Measurements from ENCODE around the gene UBE2D3. TPM values are rescaled to one million over a fixed set of nuclear protein-coding genes. Genes with fewer than 3 reads are reported as not detected.
A peak's percentile ranks its signal among the peaks of the same experiment; 100 is the strongest.
"Not testable (repeated sequence)": the region's sequence is repeated elsewhere in the genome, so short reads cannot be mapped to it uniquely, and the experiment has no call there.

Gene UBE2D3
- total RNA-seq, 1 experiment from 2014 or later = 325 TPM

DNA sequence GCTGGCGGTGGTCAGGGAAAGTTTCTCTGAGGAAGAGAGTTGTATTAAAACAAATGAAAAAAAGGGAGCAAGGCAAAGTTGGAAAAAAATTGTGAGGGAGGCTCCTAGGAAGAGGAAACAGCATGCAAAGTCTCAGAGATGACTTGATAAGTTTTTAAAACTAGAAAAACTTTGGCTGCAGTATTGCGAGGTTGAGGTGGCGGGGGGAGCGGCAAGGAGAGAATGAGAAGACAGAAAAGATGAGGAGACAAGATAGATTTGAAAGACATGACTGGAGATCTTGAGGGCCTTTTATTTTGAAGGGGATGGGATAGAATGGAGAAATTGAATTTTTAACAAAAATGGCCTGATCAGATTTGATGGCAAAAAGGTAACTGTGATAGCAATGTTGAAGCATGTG lies 4.8 kb upstream of the UBE2D3 start:
- no peak for DNase-seq (ENCODE audit: low read depth)

DNA sequence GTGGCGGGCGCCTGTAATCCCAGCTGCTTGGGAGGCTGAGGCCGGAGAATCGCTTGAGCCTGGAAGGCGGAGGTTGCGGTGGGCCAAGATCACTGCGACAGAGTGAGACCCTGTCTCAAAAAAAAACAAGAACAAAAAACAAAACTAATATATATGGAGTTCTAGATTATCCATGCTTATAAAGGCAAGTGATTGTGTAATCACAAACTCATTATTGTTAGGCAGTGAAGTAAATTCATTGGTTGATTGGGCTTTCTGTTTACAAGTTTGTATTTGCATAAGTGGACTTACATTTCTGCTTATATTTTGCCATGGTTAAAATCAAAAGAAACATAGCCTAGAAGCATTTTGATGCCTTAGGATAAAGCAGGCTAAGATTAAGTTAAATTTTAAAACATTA lies 2.5 kb upstream of the UBE2D3 start:
- no peak for DNase-seq (ENCODE audit: low read depth)

DNA sequence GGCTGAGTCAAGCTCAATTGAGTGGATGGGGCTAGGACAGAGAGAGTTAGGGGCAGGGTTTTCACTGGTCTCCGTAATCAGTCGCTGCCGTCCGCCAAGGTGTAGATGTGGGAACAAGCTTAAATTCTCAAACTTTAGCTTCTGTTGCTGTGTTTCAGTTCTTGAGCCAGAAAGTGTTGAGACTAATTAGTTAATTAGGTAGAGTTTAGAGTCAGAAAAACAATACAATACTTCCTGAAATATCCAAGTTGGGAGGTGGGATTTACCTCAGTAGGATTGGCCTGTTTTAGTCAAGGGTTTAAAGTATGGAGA lies 1.1 kb upstream of the UBE2D3 start:
- no peak for DNase-seq (ENCODE audit: low read depth)

DNA sequence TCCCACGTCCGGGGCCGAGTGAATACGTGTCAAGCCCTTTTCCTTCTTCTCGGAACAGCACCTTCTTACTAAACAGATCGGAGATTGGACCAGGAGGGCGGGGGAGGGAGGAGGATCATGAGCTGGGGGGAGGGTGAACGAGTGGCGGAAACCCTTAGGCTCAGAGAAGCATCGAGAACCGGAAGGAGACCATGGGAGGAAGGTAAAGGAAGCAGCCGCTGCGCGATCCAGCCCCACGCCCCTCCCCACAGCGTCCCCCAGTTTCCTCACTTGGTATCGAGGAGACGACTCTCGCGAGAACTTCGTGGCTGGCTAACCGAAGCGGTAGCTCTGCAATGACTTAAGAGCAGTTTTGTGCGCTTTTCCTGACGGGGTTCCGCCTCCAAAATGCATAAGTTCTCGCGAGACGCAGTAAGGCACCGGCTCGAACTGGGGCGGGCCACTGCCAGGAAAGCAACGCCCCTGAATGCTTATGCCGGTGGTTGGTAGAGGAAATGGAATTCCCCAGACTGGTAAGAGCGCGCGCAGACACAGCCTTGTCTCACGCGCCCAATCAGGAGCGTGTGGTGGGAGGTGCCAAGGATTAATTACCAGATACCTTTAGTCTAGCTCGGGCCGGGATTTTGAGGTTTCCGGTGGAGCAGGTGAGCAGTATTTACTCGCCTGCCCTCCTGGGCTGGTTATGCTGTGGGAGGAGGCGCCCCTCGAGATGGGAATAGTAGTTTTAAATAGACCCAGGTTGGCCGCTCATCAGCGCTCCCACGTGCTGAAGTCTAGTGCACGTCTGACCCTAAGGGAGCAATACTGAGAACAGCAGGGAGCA lies 534 bp upstream of the UBE2D3 start:
- DNase-seq (ENCODE audit: low read depth) = peak; percentile 99

DNA sequence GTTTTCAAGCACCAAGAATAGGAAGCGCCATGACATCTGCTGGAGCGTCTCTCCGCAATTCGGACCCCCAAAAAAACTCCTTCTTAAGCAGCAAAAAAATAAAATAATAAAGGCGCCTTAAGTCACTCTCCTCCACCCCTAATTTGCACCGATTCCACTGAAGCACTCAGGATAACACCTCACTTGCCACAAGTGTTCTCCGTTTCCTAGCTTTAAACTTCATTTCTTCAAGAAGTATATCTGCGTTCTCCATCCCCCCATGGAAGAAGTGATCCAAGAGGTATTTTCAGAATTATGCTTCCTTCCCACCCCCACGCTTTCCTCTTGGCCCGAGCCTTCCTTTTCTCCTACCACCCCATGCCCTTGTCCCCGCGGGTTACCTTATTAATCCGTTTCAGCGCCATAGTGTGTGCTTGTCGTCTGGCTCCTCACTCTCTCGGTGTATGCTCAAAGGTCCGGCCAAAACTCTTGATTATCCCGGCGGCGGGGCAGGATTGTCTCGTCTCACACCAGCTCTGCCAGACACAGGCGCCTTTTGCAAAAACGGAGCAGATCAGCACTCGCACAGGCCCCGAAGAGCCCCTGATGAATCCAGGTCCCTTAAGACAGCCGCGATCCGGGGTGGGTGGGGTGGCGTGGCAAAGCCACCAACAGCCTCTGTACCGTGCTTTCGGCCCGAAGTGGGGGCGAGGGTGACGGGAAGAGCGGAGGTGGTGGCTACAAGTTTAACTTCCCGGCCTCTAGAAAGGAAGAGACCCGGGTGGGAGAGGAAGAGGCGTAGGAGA lies 1.1 kb downstream of the UBE2D3 start:
- DNase-seq (ENCODE audit: low read depth) = no peak

DNA sequence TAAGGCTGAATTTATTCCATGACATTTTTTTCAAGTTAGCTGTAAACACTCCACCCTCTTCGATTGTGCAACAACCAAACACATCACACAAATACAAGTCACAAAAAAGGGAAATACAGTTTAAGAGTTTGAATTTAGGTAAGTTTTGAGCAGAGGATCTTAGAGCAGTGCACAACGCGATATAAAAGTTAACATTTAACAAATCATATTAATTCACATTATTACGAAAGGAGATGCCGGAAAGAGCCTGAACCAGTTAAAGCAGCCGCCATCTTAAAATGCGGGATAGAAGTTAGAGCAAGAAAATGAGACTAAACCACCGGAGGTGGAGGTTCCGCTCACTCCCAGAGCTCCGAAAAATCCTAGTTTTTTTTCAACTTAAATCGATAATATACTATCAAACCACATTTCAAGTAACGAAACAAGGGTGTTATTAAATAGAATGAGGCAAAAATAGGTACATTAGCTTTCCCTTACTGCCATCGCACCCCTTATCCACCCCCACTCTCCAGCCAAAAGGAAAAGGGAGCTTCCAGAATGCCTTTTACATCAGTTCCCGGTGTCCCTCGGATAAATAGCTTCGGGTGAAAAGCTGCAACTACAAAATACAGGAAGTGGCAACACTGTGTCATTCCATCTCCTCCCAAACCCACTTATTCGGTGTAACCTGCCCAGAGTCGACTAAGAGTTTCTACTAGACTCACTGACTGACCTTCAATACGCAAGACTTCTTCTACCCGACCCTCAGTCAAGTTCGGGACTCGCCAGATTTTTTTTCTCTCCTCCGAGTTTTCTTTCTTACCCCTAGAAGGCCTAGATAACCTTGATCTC lies 1.9 kb downstream of the UBE2D3 start:
- DNase-seq (ENCODE audit: low read depth) = peak; percentile 86

DNA sequence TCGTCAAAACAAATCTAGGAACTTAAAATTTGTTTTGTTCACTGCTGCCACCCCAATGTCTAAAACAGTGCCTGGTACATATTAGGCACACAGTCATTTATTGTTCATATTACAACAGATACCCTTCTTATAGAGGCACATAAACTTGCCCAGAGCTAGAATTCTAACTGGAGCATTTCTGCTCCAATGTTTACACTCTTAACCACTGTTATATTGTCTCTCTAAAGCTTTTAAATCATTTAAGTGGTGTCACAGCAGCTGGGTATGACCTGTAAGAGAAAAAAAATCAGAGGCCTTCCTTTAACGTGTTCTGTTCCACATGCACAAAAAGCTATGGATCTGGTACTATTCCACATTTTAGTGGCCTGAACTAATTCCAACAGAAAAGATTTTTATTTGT lies 3.0 kb downstream of the UBE2D3 start:
- DNase-seq (ENCODE audit: low read depth) = no peak

DNA sequence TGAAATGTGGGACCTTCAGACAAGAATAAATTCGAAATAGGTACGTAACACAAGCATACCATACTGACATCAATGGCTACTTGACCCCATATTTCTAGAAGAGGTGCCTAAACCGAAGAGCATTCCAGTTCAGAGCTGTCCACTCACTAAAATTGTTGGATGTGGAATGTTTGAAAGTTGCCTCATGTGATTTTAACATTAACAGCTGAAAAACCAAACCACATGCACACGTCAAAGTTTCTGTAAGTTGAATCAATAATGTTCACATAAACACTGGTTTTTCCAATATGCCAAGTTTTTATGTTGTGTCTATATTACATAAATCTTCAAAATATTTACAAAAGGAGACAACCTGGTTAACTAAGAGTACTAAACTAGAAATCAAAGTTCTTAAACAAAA lies 3.5 kb downstream of the UBE2D3 start:
- no peak for DNase-seq (ENCODE audit: low read depth)

DNA sequence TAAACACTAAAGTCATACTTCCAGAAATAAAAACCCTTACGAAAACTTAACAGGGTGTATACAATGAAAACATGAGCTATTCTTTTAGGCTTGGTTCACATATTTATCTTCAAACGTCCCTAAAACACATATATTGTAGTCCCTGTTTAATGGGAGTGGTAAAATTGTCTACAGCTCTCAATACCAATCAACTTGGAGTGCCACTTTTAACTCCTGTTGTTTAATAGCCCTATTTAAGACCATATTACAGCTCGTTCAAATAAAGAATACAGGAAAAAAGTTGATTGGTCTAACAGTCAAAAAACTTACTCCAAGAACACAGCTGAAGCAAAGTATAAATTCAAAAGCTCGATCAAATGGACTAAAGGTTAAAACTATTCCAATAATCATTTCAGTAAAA lies 3.9 kb downstream of the UBE2D3 start:
- no peak for DNase-seq (ENCODE audit: low read depth)

DNA sequence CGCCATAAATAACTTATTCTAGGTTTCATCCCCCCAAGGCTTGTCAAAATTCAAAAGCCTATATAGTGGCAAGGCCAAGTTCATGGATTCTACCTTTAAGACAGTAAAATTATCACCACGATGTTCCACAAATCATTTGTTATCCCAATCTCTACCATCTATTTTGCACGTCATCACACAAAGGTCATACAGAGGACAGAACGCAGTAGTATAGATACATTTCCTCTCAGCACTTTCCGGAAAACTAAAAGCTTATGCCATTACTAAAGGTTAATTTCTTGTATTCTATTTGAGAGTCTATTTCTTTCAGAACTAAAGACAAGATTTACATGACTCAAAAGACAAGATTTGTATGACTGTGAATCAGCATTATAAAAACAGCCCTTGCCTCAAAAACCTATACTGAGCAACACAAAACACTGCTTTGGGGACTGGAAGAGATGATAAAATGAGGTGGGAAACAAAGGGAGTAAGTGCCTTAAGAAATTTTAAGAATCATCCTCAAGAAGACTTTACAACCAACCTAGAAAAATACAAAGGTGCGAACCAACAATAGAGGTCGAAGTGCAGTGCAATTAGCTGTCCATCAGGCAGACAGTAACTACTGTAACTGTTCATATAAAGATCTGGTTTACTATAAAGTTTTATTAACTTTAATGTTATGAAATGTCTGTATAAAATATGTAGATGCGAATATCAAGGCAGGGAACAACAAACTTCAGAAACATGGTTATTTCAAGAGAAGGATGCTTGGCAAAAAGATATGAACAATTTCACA lies 7.6 kb downstream of the UBE2D3 start:
- no peak for DNase-seq (ENCODE audit: low read depth)

DNA sequence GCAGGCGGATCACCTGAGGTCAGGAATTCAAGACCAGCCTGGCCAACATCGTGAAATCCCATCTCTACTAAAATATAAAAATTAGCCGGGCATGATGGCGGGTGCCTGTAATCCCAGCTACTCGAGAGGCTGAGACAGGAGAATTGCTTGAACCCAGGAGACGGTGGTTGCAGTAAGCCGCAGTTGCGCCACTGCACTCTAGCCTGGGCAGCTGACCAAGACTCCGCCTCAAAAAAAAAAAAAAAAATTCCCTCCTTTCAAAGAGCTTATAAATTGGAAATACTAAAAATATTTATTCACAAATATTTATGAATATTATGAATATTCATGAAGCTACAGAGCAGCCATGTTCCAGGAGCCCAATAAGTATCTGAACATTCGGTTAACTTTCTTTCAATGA lies 8.3 kb downstream of the UBE2D3 start:
- not testable (repeated sequence) for DNase-seq (ENCODE audit: low read depth)

DNA sequence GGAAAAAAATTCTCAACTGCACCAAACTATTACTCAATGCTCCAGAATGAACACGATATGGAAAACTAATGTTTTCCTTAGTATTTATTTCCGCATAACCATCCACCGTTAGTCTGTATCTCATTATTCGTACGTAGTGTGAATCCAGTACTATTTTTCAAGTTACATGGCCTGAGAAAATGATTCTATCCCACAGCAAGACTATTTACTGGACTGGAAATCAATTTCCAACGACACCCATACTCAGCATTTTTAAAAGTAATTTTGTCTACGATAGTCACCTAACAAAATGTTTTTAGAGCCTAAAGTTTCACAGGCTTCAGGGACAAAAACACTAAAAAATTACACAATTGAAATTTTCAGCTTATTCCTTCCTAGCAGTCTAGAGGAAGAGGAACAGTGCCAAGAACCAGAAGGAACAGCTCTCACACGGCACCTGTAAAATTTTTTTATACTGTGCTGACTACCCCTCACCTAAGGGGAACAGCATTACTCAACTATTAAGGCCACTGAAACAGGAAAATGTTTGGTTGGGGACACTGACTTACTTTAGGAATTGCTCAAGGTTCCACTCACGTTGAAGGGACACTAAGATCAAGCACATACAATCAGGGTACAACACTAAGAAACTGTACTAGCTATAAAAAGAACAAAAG lies 9.6 kb downstream of the UBE2D3 start:
- DNase-seq (ENCODE audit: low read depth) = no peak

DNA sequence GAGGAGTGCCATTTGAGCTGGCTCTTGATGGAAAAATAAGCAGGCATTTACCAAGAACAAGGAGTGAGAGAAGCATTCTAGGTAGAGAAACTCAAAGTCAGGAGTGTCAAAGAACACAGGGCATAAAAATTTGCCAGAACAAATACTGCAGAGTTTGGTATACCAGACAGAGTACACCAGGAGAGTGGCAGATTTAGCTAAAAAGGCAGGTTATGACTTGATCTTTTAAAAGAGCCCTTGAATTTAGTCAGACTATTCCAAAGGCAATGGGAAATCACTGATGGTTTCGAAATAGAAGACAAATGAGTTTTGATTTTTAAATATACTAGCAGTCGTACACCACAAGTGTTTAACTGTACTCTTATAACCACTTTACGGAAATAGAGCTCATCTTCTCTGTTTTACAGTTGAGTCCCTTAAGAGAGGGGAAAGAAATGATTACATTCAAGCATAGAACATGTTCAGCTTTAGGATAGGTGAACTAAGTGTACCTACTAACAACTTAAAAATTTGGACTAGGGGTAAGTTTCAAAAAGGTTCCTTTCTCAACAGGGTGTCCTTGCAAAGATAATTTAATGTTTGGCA lies 10.2 kb downstream of the UBE2D3 start:
- DNase-seq (ENCODE audit: low read depth) = no peak

DNA sequence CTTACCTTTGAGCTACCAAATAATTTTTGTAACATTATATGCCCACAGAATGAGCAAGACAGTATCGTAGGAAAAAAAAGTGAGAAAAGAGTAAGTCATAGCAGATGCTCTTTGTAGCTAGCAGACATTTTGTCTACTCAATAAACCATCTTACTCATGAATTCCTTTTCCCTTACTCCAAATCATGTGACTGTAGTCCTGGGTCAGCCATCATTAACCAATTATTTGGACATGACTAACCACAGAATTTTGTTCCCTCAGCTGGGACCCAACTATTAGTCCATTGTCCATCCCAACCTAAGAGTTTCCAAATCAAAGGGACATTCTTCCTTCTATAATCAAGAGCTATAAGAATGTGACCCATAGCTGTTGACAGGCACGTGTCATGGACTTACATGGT lies 11.4 kb downstream of the UBE2D3 start:
- peak; percentile 89 for DNase-seq (ENCODE audit: low read depth)

DNA sequence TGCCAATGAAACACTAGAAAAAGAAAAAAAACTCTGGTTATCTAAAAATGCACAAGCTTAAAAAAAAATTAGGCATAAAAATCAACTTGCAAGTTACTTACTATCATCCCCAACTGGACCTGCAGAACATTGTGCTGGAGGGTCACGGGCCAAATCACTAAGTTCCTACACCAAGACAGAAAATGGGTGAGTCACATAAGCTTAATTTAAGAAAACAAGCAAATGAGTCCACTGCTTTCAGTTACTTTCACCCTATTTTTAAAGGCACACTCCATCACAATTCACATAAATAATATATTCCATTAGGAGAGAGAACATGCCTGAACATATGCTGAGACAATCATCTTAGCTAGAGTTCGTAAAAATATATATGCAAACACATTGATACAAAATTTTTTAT lies 17.7 kb downstream of the UBE2D3 start:
- DNase-seq (ENCODE audit: low read depth) = no peak

DNA sequence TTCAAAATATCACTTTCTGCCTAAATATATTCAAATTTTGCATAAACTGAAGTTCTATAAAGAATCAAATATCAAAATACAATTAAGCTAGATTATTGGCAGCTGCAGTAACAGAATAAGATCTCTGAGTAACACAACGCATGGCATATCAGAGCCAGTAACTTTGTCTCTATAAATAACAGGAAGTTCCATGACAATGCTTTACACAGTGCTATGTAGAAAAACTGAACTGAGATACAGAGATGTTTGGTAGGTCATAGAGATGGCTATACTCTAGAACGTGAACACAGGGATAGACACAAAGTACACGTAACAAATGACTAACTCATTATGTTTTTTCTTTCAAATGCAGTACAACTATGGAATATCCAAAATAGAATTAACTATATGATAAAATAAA lies 18.2 kb downstream of the UBE2D3 start:
- no peak for DNase-seq (ENCODE audit: low read depth)

DNA sequence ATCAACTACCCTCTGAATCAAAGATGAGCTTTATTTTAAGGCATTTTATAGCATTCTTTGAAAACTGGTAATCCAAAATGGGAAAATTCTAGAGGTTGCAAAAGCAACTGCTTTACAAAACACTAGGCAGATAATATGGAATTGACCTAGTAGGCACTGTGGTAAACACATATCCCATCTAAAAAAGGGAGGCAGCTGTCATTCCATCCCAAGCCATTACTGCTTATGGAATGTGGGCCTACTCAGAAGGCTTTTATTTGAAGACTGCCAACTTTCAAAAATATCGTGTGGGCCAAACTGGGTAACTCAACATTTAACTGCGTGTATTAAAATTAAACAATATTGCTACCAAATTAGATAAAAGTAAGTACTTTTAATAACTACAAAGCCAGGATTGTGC lies 19.3 kb downstream of the UBE2D3 start:
- no peak for DNase-seq (ENCODE audit: low read depth)

DNA sequence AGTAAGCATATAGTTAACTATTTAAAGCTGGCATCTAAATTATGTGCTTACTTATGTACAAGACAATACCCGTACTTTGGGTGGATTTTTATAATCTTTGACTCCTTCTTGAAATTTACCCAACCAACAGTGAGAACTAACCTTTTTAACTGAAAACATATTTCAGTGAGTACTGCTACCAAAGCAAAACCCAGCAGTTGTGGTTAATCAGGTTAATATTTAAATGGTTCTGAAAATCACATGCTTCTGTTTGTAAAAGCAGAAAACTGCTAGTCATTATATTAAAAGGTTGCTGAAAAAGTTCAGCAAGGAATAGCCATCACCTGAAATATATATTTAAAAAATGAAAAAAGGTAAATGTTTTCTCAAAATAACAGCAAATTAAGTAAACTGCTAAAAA lies 20.0 kb downstream of the UBE2D3 start:
- DNase-seq (ENCODE audit: low read depth) = no peak

DNA sequence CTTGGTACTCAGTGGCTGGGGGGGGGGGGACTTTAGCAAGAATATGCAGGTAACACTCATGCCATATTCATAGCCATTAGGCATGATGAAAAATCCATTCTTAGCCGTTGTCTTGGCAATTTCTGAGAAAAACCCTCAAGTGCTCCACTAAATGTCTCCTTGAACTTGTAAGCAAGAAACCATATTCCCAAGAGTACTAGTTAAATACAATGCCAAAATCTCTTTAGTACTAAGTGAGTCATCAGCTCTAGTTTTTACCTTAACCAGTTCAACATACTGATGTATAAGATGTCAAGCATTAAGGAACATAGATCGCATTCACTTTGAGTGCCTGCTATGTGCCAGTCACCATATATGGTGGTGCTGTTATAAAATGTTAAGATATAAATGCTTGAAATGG lies 27.5 kb downstream of the UBE2D3 start:
- no peak for DNase-seq (ENCODE audit: low read depth)

DNA sequence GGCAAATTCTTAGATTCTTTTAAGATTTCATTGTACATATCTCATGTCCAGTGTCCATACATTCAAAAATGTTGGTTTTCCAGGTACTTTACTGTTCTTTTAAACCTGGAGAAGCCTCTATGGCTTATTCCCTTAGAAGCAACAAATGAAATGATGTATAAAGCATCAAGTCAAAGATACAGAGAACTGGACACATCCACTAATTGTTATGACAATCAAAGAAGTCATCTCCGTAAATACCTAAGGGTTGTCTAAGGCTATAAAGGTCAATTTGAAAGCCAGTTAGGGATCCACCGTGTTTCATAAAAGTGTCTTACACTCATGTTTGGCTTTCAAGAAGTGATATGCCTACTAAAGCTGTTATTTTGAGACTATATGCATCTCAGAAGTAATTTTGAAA lies 32.4 kb downstream of the UBE2D3 start:
- no peak for DNase-seq (ENCODE audit: low read depth)

DNA sequence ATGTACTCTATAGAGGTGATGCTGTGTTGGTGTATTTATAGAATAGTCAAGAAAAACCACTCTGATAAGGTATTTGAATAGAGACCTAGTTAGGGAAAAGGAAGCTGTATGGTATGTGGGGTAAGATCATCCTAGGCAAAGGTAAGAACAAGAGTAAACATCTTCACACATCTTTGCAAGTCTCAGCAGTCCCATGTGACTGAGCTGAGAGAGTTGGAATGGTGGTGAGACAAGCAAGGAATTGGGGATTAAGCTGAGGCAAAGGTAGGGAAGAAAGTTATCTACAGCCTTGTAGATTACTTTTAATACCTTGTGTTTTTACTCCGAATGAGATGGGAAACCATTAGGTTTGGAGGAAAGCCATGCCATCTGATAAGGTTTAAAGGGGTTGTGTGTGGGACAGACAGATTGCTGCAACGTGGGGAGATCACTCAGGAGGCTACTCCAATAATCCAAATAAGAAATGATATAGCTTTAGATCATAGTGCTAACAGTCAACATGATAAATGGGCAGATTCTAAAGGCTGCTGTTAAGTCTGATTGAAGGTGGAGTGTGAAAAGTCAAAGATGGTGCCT lies 34.9 kb downstream of the UBE2D3 start:
- DNase-seq (ENCODE audit: low read depth) = no peak

Data from M059J (cell line).